ENCODE data around the gene KANSL1L. TPM values are rescaled to one million over a fixed set of nuclear protein-coding genes. Genes with fewer than 3 reads are reported as not detected.

Gene KANSL1L
- total RNA-seq, 1 experiment from 2014 or later, result 6.7 TPM

DNA sequence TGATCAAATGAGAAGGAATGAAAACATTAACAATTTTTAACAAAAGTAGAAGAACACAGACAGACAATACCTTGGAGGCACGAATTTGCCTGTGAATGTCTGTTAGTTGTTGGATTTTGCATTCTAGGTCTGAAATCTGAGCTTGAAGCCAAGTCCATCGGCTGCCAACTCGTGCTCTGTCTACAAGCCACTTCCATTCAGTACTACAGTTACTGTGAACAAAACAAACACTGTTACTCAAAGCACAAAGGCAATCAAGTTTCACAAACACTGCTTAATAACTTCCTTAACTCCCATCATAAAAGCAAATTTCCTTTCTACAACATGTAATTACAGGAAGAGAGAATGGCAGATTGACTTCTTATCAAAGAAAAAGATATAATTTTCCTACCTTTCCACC lies 42.2 kb downstream of the KANSL1L start:
- no peak overlapping the region for H3K27ac ChIP-seq (ENCODE audit: low read depth, low read length)
- H3K4me2 ChIP-seq (ENCODE audit: low read length), result no peak overlapping the region
- TF ChIP-seq ZNF274 (IDR thresholded peaks at IDR 0.05; ENCODE audit: low read depth, low read length) (no peak), SIN3A (IDR thresholded peaks at IDR 0.05; ENCODE audit: low read depth) (no peak), FOSL1 (IDR thresholded peaks at IDR 0.05; ENCODE audit: low read depth) (no peak), ELF1 (IDR thresholded peaks at IDR 0.05; ENCODE audit: borderline replicate concordance, low read depth) (no peak), TCF7L2 (IDR thresholded peaks at IDR 0.05; ENCODE audit: borderline replicate concordance, extremely low read depth, insufficient read depth, insufficient read length) (no peak), YY1 (IDR thresholded peaks at IDR 0.05; ENCODE audit: extremely low read depth, insufficient replicate concordance, low read depth, low read length) (no peak), SP1 (IDR thresholded peaks at IDR 0.05; ENCODE audit: low read depth) (no peak), RAD21 (IDR thresholded peaks at IDR 0.05; ENCODE audit: low read depth) (no peak), EZH2 (IDR thresholded peaks at IDR 0.05) (no peak), CEBPB (IDR thresholded peaks at IDR 0.05; ENCODE audit: low read depth) (no peak), EGR1 (IDR thresholded peaks at IDR 0.05; ENCODE audit: low read depth) (no peak), SRF (IDR thresholded peaks at IDR 0.05; ENCODE audit: low read depth) (no peak), EZH2phosphoT487 (IDR thresholded peaks at IDR 0.05; ENCODE audit: borderline replicate concordance) (no peak), POLR2AphosphoS5 (IDR thresholded peaks at IDR 0.05; ENCODE audit: low read depth, low read length) (no peak), POLR2A (IDR thresholded peaks at IDR 0.05; ENCODE audit: borderline replicate concordance, extremely low read depth, insufficient read depth, insufficient read length) (no peak)
- TF ChIP-seq, protein P1, sequence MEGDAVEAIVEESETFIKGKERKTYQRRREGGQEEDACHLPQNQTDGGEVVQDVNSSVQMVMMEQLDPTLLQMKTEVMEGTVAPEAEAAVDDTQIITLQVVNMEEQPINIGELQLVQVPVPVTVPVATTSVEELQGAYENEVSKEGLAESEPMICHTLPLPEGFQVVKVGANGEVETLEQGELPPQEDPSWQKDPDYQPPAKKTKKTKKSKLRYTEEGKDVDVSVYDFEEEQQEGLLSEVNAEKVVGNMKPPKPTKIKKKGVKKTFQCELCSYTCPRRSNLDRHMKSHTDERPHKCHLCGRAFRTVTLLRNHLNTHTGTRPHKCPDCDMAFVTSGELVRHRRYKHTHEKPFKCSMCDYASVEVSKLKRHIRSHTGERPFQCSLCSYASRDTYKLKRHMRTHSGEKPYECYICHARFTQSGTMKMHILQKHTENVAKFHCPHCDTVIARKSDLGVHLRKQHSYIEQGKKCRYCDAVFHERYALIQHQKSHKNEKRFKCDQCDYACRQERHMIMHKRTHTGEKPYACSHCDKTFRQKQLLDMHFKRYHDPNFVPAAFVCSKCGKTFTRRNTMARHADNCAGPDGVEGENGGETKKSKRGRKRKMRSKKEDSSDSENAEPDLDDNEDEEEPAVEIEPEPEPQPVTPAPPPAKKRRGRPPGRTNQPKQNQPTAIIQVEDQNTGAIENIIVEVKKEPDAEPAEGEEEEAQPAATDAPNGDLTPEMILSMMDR (IDR thresholded peaks at IDR 0.05 in 2 of 3, conservative IDR thresholded peaks at IDR 0.05 in 1 of 3; ENCODE audit: borderline replicate concordance in 1 of 3, insufficient read depth in 1 of 3, low read depth in 2 of 3, low read length in 2 of 3), result no peak
- TF ChIP-seq, protein P2, sequence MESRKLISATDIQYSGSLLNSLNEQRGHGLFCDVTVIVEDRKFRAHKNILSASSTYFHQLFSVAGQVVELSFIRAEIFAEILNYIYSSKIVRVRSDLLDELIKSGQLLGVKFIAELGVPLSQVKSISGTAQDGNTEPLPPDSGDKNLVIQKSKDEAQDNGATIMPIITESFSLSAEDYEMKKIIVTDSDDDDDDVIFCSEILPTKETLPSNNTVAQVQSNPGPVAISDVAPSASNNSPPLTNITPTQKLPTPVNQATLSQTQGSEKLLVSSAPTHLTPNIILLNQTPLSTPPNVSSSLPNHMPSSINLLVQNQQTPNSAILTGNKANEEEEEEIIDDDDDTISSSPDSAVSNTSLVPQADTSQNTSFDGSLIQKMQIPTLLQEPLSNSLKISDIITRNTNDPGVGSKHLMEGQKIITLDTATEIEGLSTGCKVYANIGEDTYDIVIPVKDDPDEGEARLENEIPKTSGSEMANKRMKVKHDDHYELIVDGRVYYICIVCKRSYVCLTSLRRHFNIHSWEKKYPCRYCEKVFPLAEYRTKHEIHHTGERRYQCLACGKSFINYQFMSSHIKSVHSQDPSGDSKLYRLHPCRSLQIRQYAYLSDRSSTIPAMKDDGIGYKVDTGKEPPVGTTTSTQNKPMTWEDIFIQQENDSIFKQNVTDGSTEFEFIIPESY (IDR thresholded peaks at IDR 0.05; ENCODE audit: extremely low read depth, insufficient replicate concordance, low read length), result no peak
- TF ChIP-seq, protein P3, sequence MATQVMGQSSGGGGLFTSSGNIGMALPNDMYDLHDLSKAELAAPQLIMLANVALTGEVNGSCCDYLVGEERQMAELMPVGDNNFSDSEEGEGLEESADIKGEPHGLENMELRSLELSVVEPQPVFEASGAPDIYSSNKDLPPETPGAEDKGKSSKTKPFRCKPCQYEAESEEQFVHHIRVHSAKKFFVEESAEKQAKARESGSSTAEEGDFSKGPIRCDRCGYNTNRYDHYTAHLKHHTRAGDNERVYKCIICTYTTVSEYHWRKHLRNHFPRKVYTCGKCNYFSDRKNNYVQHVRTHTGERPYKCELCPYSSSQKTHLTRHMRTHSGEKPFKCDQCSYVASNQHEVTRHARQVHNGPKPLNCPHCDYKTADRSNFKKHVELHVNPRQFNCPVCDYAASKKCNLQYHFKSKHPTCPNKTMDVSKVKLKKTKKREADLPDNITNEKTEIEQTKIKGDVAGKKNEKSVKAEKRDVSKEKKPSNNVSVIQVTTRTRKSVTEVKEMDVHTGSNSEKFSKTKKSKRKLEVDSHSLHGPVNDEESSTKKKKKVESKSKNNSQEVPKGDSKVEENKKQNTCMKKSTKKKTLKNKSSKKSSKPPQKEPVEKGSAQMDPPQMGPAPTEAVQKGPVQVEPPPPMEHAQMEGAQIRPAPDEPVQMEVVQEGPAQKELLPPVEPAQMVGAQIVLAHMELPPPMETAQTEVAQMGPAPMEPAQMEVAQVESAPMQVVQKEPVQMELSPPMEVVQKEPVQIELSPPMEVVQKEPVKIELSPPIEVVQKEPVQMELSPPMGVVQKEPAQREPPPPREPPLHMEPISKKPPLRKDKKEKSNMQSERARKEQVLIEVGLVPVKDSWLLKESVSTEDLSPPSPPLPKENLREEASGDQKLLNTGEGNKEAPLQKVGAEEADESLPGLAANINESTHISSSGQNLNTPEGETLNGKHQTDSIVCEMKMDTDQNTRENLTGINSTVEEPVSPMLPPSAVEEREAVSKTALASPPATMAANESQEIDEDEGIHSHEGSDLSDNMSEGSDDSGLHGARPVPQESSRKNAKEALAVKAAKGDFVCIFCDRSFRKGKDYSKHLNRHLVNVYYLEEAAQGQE (IDR thresholded peaks at IDR 0.05; ENCODE audit: low read depth), result no peak
- TF ChIP-seq, protein P4, sequence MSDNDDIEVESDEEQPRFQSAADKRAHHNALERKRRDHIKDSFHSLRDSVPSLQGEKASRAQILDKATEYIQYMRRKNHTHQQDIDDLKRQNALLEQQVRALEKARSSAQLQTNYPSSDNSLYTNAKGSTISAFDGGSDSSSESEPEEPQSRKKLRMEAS (IDR thresholded peaks at IDR 0.05), result no peak
- intact Hi-C loops (cut with micrococcal nuclease), result no loop called here
- BruUV-seq (replicated peaks), result no TSS peak
- DNase-seq (ENCODE audit: low read depth, low spot score), result no peak
- H2AFZ ChIP-seq (ENCODE audit: low read depth, low read length, poor library complexity, severe bottlenecking), result no peak overlapping the region
- no peaks in the 10 kb centered on the region for H3K9me3 ChIP-seq (ENCODE audit: control insufficient read depth in 1 of 2, insufficient read depth in 1 of 2, low read depth in 1 of 2, low read length in 2 of 2)
- no peaks in the 10 kb centered on the region for H3K36me3 ChIP-seq (ENCODE audit: control insufficient read depth in 1 of 2, insufficient read depth in 2 of 2, low read length in 2 of 2)
- no peaks in the 10 kb centered on the region for H3K79me2 ChIP-seq (ENCODE audit: insufficient read depth, low read length)
- no peaks in the 10 kb centered on the region for H4K20me1 ChIP-seq (ENCODE audit: insufficient read depth)
- RAD21 ChIA-PET (ENCODE audit: low non-redundant PET in 1 of 2, low total read pairs in 2 of 2, uncharacterized antibody in 2 of 2, unreplicated experiment in 2 of 2), result no interaction called here
- POLR2A ChIA-PET, result no interaction called here
- ATAC-seq, result no peak
- no peaks in the 10 kb centered on the region for H3K27me3 ChIP-seq (ENCODE audit: insufficient read depth, low read length)
- no peak overlapping the region for H3K9ac ChIP-seq (ENCODE audit: low read length)
- no peaks in the 10 kb centered on the region for H3K9me2 ChIP-seq (ENCODE audit: insufficient read depth)
- CTCF ChIA-PET, result no interaction called here
- H3K4me1 ChIP-seq (ENCODE audit: control insufficient read depth in 1 of 2, insufficient read depth in 2 of 2, low read length in 2 of 2), result no peaks in the 10 kb centered on the region
- no peak overlapping the region for H3K4me3 ChIP-seq (replicated peaks in 1 of 2; ENCODE audit: low read depth in 1 of 2, low read length in 2 of 2)

All from HCT116 (cell line).